DOHH2 (cell line): ENCODE results near the gene MAPK8IP1.

Experiments
- EZH2phosphoT487 ChIP-seq: fragments of 200-600 bp; sonication (generic); IDR thresholded peaks from 2 replicates; pipeline ENCODE4 v1.6.1; 2017; ENCODE audit warnings: borderline replicate concordance, mild to moderate bottlenecking, antibody characterized with exemption, low read length, moderate library complexity, mixed read lengths
- TF ChIP-seq, protein P1 (sequence below): fragments of 200-600 bp; sonication (generic); IDR thresholded peaks from one replicate; pipeline ENCODE4 v1.5.1; 2014; ENCODE audit warnings: antibody characterized with exemption, mild to moderate bottlenecking, low read depth, low read length; ENCODE audit not compliant: poor library complexity, severe bottlenecking

DNA sequence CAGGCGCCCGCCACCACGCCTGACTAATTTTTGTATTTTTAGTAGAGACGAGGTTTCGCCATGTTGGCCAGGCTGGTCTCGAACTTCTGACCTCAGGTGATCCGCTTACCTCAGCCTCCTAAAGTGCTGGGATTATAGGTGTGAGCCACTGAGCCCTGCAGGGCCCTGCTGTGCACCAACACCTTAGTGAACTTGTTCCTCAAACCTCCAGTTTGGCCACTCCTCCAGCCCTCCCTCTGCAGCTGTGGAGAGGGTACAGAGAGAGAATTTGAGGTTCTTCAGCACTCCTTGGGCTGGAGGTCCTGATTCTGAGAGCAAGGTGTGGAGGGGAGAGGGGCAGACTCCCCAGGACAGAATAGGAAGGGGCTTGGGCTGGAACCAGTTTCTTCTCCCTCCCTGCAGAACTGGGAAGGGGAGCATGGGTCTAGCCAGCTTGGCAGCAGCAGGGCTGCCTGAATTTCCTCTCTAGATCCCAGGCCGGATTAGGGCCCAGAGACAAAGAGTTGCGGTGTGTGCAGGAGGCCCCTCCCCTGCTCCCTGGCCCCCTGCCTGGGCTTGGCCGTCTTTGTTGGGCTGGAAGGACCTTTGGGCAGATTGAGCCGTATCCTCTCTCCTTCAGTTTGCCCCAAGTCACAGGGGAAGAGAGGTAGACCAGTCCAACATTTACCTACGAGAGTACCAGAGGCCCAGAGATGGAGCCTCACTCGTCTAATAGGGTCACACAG lies 34.5 kb downstream of the MAPK8IP1 start:
- TF ChIP-seq, protein P1, sequence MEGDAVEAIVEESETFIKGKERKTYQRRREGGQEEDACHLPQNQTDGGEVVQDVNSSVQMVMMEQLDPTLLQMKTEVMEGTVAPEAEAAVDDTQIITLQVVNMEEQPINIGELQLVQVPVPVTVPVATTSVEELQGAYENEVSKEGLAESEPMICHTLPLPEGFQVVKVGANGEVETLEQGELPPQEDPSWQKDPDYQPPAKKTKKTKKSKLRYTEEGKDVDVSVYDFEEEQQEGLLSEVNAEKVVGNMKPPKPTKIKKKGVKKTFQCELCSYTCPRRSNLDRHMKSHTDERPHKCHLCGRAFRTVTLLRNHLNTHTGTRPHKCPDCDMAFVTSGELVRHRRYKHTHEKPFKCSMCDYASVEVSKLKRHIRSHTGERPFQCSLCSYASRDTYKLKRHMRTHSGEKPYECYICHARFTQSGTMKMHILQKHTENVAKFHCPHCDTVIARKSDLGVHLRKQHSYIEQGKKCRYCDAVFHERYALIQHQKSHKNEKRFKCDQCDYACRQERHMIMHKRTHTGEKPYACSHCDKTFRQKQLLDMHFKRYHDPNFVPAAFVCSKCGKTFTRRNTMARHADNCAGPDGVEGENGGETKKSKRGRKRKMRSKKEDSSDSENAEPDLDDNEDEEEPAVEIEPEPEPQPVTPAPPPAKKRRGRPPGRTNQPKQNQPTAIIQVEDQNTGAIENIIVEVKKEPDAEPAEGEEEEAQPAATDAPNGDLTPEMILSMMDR, result no peak
- TF ChIP-seq EZH2phosphoT487, result no peak
